GM12865 (cell line): ENCODE results near the gene TRRAP.

Experiments
- DNase-seq: peaks from one replicate; pipeline ENCODE4 v3.0.0; 2010; ENCODE audit warnings: low read depth
- H3K4me3 ChIP-seq: 2 replicates; pipeline ENCODE4 v1.5.1; 2011; ENCODE audit warnings: mild to moderate bottlenecking, low read depth, low read length, control low read depth
- TF ChIP-seq, protein P1 (sequence below): IDR thresholded peaks from 2 replicates; pipeline ENCODE4 v1.5.1; 2011; ENCODE audit warnings: low read length, control low read depth, low read depth, inconsistent platforms; ENCODE audit not compliant: insufficient read depth; ENCODE audit errors: missing control alignments

TRRAP gene

DNA sequence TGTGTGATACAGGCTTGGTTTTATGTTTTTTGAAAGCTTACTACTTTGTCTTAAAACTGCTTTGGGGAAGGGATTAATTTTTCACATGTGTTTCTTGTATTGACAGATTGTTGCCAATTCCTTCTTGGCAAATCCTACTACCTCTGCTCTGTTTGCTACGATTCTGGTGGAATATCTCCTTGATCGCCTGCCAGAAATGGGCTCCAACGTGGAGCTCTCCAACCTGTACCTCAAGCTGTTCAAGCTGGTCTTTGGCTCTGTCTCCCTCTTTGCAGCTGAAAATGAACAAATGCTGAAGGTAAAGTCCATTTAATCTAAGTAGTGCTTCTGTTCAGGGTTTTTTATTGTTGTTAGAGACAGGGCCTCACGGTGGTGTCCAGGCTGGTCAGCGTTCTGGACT, 33.6 kb downstream of the TRRAP start:
- no peak overlapping the region for H3K4me3 ChIP-seq
- no peak for DNase-seq
- TF ChIP-seq, protein P1, sequence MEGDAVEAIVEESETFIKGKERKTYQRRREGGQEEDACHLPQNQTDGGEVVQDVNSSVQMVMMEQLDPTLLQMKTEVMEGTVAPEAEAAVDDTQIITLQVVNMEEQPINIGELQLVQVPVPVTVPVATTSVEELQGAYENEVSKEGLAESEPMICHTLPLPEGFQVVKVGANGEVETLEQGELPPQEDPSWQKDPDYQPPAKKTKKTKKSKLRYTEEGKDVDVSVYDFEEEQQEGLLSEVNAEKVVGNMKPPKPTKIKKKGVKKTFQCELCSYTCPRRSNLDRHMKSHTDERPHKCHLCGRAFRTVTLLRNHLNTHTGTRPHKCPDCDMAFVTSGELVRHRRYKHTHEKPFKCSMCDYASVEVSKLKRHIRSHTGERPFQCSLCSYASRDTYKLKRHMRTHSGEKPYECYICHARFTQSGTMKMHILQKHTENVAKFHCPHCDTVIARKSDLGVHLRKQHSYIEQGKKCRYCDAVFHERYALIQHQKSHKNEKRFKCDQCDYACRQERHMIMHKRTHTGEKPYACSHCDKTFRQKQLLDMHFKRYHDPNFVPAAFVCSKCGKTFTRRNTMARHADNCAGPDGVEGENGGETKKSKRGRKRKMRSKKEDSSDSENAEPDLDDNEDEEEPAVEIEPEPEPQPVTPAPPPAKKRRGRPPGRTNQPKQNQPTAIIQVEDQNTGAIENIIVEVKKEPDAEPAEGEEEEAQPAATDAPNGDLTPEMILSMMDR: no peak

DNA sequence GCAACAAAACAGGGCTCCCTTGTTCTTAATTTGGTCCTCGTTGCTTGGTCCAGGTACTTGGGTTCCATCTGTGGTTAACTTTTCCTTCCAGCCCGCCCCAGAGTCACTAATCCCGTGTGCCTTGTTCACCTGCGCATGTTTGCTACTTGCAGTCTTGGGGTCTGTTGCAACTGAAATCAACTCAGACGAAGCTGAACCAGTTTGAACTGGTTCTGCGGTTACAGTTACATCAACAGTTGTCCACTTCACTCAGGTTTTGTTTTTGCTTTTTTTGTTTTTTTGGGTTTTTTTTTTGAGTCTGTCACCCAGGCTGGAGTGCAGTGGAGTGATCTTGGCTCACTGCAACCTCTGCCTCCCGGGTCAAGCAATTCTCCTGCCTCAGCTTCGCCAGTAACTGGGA, 34.7 kb downstream of the TRRAP start:
- TF ChIP-seq, protein P1: no peak
- H3K4me3 ChIP-seq: no peak overlapping the region
- DNase-seq: no peak

DNA sequence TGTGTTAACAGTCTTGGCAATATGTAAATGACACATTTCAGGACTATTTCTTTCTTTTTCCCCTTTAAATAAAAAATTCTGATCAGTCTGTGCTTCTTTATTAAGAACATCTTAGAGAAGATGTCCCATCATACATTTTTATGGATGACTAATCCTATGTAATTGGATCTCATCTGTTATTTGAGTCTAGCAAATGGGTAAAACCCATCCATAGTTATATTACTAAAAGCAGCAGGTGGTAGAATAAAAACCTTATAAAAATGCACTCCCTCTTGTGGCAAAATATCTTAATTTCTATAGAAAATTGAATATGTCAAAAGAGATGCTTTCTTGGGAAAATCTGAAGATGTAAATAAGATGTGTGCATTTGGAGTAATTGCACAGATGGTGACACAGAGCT, 35.3 kb downstream of the TRRAP start:
- H3K4me3 ChIP-seq: no peak overlapping the region
- TF ChIP-seq, protein P1: no peak
- no peak for DNase-seq

DNA sequence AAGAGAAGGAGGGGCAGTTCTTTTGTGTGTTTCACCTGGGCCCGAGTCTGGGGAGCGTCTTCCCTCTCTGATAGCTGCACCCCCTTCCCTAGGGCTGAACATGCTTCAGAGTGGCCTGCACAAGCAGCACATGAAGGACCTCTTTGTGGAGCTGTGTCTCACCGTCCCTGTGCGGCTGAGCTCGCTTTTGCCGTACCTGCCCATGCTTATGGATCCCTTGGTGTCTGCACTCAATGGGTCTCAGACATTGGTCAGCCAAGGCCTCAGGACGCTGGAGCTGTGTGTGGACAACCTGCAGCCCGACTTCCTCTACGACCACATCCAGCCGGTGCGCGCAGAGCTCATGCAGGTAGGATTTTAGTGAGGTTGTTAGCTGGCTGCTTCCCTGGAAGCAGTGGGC, 39.0 kb downstream of the TRRAP start:
- no peak for DNase-seq
- H3K4me3 ChIP-seq: no peak overlapping the region
- TF ChIP-seq, protein P1: no peak

DNA sequence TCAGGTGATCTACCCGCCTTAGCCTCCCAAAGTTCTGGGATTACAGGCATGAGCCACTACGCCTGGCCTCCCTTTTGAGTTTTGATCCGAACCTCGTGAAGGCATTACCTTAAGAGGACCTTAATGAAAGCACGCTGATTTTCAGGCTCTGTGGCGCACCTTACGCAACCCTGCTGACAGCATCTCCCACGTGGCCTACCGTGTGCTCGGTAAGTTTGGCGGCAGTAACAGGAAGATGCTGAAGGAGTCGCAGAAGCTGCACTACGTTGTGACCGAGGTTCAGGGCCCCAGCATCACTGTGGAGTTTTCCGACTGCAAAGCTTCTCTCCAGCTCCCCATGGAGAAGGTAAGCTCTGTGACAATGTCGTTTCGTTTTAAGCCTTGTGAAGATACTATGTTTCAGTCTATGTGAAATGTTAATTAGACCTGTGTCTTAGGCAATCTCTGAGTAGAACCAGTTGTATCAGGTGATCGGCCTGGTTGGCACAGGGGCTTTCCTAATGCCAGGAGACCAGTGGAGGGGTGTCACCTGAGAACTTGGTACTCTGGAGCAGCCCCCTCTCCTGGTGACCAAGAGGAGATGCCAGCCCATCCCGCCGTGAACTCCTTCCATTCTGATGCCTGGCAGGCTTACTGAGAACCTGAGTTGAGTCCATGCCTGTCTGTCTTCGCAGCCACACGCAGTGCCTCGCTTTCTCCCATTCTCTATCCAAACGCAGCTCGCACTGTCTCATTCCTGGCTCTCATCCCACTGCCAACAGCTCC, 43.5 kb downstream of the TRRAP start:
- no peak for DNase-seq
- no peak overlapping the region for H3K4me3 ChIP-seq
- TF ChIP-seq, protein P1: no peak

DNA sequence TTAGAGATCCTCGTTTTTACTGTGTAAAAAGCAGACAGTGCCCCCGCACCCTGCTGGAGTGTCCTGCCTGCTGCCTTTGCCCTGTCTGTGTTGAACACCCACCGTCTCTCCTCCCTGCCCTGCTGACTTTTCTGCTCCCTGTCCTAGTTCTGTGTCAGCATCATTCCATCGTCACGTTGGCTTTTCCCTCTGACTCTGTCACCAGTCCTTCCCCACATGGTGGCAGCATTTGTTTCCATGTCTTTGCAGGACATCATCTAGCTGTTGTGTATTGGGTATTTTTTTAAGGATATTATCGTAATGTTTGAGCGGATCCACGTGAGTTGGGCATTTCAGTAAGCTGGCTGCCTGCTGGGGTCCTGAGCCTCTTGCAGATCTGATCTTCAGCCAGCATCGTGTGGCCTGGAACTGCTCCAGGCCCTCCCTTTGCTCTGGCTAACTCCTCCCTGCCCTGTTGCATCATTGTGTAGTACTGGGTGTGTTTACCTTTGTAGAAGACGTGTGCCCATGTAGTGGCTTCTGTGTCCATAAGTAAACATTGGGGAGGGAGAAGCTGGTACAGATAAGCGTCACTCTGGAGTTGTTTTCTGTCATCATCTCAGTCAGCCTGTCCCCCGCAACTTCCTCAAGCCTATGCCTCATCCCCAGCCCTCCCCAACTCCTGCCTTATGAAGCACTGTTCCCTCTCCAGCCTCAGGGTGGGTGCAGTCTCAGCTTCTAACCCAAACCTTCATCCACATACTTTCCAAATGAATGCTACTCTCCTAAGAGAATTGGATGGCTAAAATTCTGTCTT, 44.3 kb downstream of the TRRAP start:
- TF ChIP-seq, protein P1: no peak
- H3K4me3 ChIP-seq: no peak overlapping the region
- no peak for DNase-seq
